IMR-90 (cell line): ENCODE measurements around the gene COL5A3. TPM values are rescaled to one million over a fixed set of nuclear protein-coding genes. Genes with fewer than 3 reads are reported as not detected.

ENCODE experiments used
- ATAC-seq: fragments of 200-7000 bp; cut with Tn5 transposase; 2 replicates; pipeline ENCODE4 v1.9.1; 2020; ENCODE audit warnings: low read depth, mild to moderate bottlenecking, moderate library complexity
- BruUV-seq: library from RNA; stranded (reverse); fragments of 400-500 nt; replicated peaks from 2 replicates; lab custom pipeline; 2021; lab: Mats Ljungman, UMichigan
- CTCF ChIA-PET: fragments of 300-600 bp; formaldehyde crosslinking; extraction: SDS; loops from one replicate; lab custom pipeline; 2021; ENCODE audit warnings: antibody characterized with exemption; lab: Yijun Ruan, JAX
- POLR2A ChIA-PET: fragments of 300-600 bp; sonication (Branson Sonifier 250); formaldehyde crosslinking; loops from one replicate; lab custom pipeline; 2022; ENCODE audit warnings: antibody characterized with exemption; ENCODE audit not compliant: unreplicated experiment; lab: Charles Lee
- DNase-seq: peaks from one replicate; pipeline ENCODE4 v3.0.0; 2013
- H2AFZ ChIP-seq: replicated peaks from 2 replicates; pipeline ENCODE3; 2013; ENCODE audit warnings: low read length, mild to moderate bottlenecking; ENCODE audit not compliant: poor library complexity
- H2AK5ac ChIP-seq: 2 replicates; pipeline ENCODE4 v1.6.1; 2013; ENCODE audit warnings: low read depth, low read length, inconsistent platforms
- H2AK9ac ChIP-seq: replicated peaks from 2 replicates; pipeline ENCODE3; 2013; ENCODE audit warnings: mild to moderate bottlenecking, low read depth, low read length, moderate library complexity; ENCODE audit not compliant: poor library complexity
- H2BK120ac ChIP-seq: 2 replicates; pipeline ENCODE4 v1.6.1; 2013; ENCODE audit warnings: low read depth, low read length, inconsistent platforms
- H2BK15ac ChIP-seq: 3 replicates; pipeline ENCODE4 v1.6.1; 2013; ENCODE audit warnings: low read depth, low read length, inconsistent platforms
- H2BK20ac ChIP-seq: 2 replicates; pipeline ENCODE4 v1.6.1; 2013; ENCODE audit warnings: low read depth, mild to moderate bottlenecking, inconsistent platforms, low read length, moderate library complexity
- H2BK5ac ChIP-seq: 2 replicates; pipeline ENCODE4 v1.6.1; 2013; ENCODE audit warnings: mild to moderate bottlenecking, low read depth, low read length, inconsistent platforms; ENCODE audit not compliant: poor library complexity, severe bottlenecking
- H3K14ac ChIP-seq: replicated peaks from 2 replicates; pipeline ENCODE4 v1.6.1; 2013; ENCODE audit warnings: low read depth, low read length, inconsistent platforms
- H3K18ac ChIP-seq: 2 replicates; pipeline ENCODE4 v1.6.1; 2013; ENCODE audit warnings: low read depth, low read length, control low read depth
- H3K23ac ChIP-seq: 2 replicates; pipeline ENCODE4 v1.6.1; 2013; ENCODE audit warnings: low read depth, low read length, inconsistent platforms
- H3K27ac ChIP-seq: 2 replicates; pipeline ENCODE4 v1.5.1; 2013; ENCODE audit warnings: mild to moderate bottlenecking, control low read depth, low read length; ENCODE audit not compliant: insufficient read depth
- H3K27me3 ChIP-seq: 2 replicates; pipeline ENCODE4 v1.6.1; 2013; ENCODE audit warnings: low read length; ENCODE audit not compliant: control insufficient read depth, insufficient read depth
- H3K36me3 ChIP-seq: 2 replicates; pipeline ENCODE4 v1.6.1; 2013; ENCODE audit warnings: low read length, mixed read lengths; ENCODE audit not compliant: control insufficient read depth, insufficient read depth
- H3K4ac ChIP-seq: 2 replicates; pipeline ENCODE4 v1.6.1; 2013; ENCODE audit warnings: low read depth, low read length, inconsistent platforms
- H3K4me1 ChIP-seq: 2 replicates; pipeline ENCODE4 v1.6.1; 2013; ENCODE audit warnings: low read length, mixed read lengths; ENCODE audit not compliant: control insufficient read depth, insufficient read depth
- H3K4me2 ChIP-seq: 2 replicates; pipeline ENCODE4 v1.6.1; 2013; ENCODE audit warnings: low read depth, mild to moderate bottlenecking, control low read depth, low read length, moderate library complexity
- H3K4me3 ChIP-seq: 2 replicates; pipeline ENCODE4 v1.5.1; 2013; ENCODE audit warnings: low read depth, mild to moderate bottlenecking, control low read depth, low read length, moderate library complexity; ENCODE audit not compliant: insufficient read depth
- H3K56ac ChIP-seq: 2 replicates; pipeline ENCODE4 v1.6.1; 2013; ENCODE audit warnings: low read length, inconsistent platforms; ENCODE audit not compliant: insufficient read depth; ENCODE audit errors: extremely low read depth
- H3K79me1 ChIP-seq, 2 experiments: 2 replicates each; pipeline ENCODE4 v1.6.1; 2013; ENCODE audit warnings: low read length in 2 of 2, inconsistent platforms in 1 of 2, low read depth in 1 of 2
- H3K9ac ChIP-seq: 2 replicates; pipeline ENCODE4 v1.6.1; 2013; ENCODE audit warnings: low read depth, low read length, control low read depth
- H3K9me1 ChIP-seq: 2 replicates; pipeline ENCODE4 v1.6.1; 2013; ENCODE audit warnings: low read length, inconsistent platforms; ENCODE audit not compliant: insufficient read depth
- H3K9me3 ChIP-seq: 2 replicates; pipeline ENCODE4 v1.6.1; 2013; ENCODE audit warnings: low read length; ENCODE audit not compliant: control insufficient read depth, insufficient read depth
- H4K20me1 ChIP-seq: 2 replicates; pipeline ENCODE4 v1.6.1; 2013; ENCODE audit warnings: low read length, inconsistent platforms; ENCODE audit not compliant: insufficient read depth
- H4K5ac ChIP-seq: 2 replicates; pipeline ENCODE4 v1.6.1; 2013; ENCODE audit warnings: mild to moderate bottlenecking, low read depth, low read length, control low read depth
- H4K8ac ChIP-seq, 2 experiments: 2 replicates each; pipeline ENCODE4 v1.6.1; 2013; ENCODE audit warnings: low read depth in 2 of 2, low read length in 2 of 2, control low read depth in 1 of 2, inconsistent platforms in 1 of 2
- H4K91ac ChIP-seq: 2 replicates; pipeline ENCODE4 v1.6.1; 2013; ENCODE audit warnings: low read depth, low read length, inconsistent platforms; ENCODE audit not compliant: insufficient read depth
- CEBPB ChIP-seq: IDR thresholded peaks from 2 replicates; pipeline ENCODE4 v1.6.1; 2012; ENCODE audit warnings: low read depth, low read length, improper control_type of control experiment
- CHD1 ChIP-seq: IDR thresholded peaks from 2 replicates; pipeline ENCODE4 v1.6.1; 2012; ENCODE audit warnings: low read depth, low read length, improper control_type of control experiment
- FOS ChIP-seq: fragments of 150-350 bp; IDR thresholded peaks from 2 replicates; pipeline ENCODE4 v1.6.1; 2016; ENCODE audit warnings: low read depth, low read length
- MAZ ChIP-seq: IDR thresholded peaks from 2 replicates; pipeline ENCODE4 v1.6.1; 2012; ENCODE audit warnings: low read depth, mild to moderate bottlenecking, low read length, improper control_type of control experiment, moderate library complexity, borderline replicate concordance
- MXI1 ChIP-seq: IDR thresholded peaks from 2 replicates; pipeline ENCODE4 v1.6.1; 2012; ENCODE audit warnings: low read depth, mild to moderate bottlenecking, low read length, moderate library complexity, borderline replicate concordance
- NFE2L2 ChIP-seq: fragments of 150-350 bp; IDR thresholded peaks from 2 replicates; pipeline ENCODE4 v1.6.1; 2016; ENCODE audit warnings: low read depth, mild to moderate bottlenecking, low read length
- POLR2A ChIP-seq: IDR thresholded peaks from 2 replicates; pipeline ENCODE4 v1.6.1; 2012; ENCODE audit warnings: mild to moderate bottlenecking, low read depth, low read length
- RAD21 ChIP-seq: IDR thresholded peaks from 2 replicates; pipeline ENCODE4 v1.6.1; 2012; ENCODE audit warnings: low read length, improper control_type of control experiment
- RCOR1 ChIP-seq: IDR thresholded peaks from 2 replicates; pipeline ENCODE4 v1.6.1; 2012; ENCODE audit warnings: mild to moderate bottlenecking, low read length, improper control_type of control experiment; ENCODE audit not compliant: insufficient replicate concordance
- SMC3 ChIP-seq: fragments of 150-350 bp; IDR thresholded peaks from 2 replicates; pipeline ENCODE4 v1.6.1; 2016; ENCODE audit warnings: low read depth, mild to moderate bottlenecking, antibody characterized with exemption, low read length, moderate library complexity
- USF2 ChIP-seq: fragments of 150-350 bp; IDR thresholded peaks from 2 replicates; pipeline ENCODE4 v1.6.1; 2017; ENCODE audit warnings: mild to moderate bottlenecking, antibody characterized with exemption, low read length, low read depth
- WGBS, 2 experiments: methylation state at CpG; one replicate each; pipeline versions ENCODE4 v1.1.5 to v1.1.7; 2013; ENCODE audit warnings: missing lambda C conversion rate in 2 of 2; ENCODE audit not compliant: insufficient read length in 1 of 2; ENCODE audit errors: extremely low coverage in 2 of 2; 5-methylcytosine and 5-hydroxymethylcytosine counted together
- dilution Hi-C: fragments of 300-500 bp; cut with HindIII; formaldehyde crosslinking; loops from one replicate; pipeline ENCODE4 v1.14.3; 2018; ENCODE audit warnings: low sequenced_read_pairs; ENCODE audit not compliant: unreplicated experiment
- in situ Hi-C: fragments of 300-500 bp; cut with MboI; formaldehyde crosslinking; loops from 3 replicates; pipeline ENCODE4 v1.14.3; 2019; ENCODE audit warnings: low sequenced_read_pairs, inconsistent platforms, mixed read lengths
- intact Hi-C: fragments of 100-400 bp; cut with micrococcal nuclease; formaldehyde crosslinking; loops from 2 replicates; pipeline ENCODE4 v1.10.0; 2022
- polyA plus RNA-seq, 3 experiments: library from polyadenylated mRNA; depleted of rRNA; stranded (reverse); fragments of >200 nt; gene quantifications; 2 replicates each; pipeline ENCODE4 v1.2.3, GENCODE V29; 2012; ENCODE audit warnings: low replicate concordance in 1 of 3
- total RNA-seq: library from RNA; depleted of rRNA; stranded (reverse); fragments of >200 nt; gene quantifications from 2 replicates; pipeline ENCODE4 v1.2.3, GENCODE V29; 2012
- TF ChIP-seq, protein P1 (sequence below): conservative IDR thresholded peaks from 2 replicates; pipeline ENCODE4 v1.5.1; 2012; ENCODE audit warnings: mild to moderate bottlenecking, low read depth, low read length, improper control_type of control experiment
- TF ChIP-seq, protein P2 (sequence below): fragments of 150-350 bp; IDR thresholded peaks from 2 replicates; pipeline ENCODE4 v1.6.1; 2016; ENCODE audit warnings: low read depth, mild to moderate bottlenecking, low read length, moderate library complexity, borderline replicate concordance

Gene COL5A3
- total and polyA plus RNA-seq, 2 of the 4 experiments (the other 2 are of a cell fraction), result 0.54 to 1.5 TPM

DNA sequence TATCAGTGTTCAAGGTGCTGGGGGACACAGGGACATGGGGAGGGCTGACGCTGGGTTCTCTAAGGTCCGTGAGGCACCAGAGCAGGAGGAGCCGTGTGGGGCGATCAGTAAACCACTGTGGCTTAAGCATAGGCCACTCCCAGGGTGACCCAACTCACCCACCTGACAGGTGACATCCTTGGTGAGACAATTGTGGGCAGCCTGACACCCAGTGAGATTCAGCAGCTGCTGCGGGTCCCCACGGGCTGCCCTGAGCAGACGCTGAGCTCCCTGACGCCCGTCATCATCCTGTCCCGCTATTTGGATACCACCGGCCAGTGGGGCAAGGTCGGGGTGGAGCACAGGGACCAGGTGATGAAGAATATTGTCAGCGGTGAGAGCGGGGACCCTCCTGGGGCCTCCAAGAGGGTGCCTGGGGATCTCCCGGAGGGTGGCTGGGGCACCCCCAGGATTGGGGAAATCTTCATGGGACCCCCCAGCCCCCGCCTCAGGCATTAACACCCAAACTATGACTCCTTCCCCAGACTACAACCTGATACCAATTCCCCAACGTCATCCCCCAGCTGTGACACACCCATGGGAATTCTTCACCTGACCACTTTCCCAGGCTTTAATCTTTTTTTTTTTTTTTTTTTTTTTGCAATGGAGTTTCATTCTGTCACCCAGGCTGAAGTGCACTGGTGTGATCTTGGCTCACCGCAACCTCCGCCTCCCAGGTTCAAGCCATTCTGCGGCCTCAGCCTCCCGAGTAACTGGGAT lies 42.5 kb upstream of the COL5A3 start:
- no peaks in the 10 kb centered on the region for H4K20me1 ChIP-seq
- in situ Hi-C loops (loop anchor here (25.0 kb wide), 1 partner anchor 915 kb away; the partner anchor contains the start of genes OR7G3 and ZNF317), dilution Hi-C loops (no loop called here), intact Hi-C loops (no loop called here)
- no peak for DNase-seq
- no peak overlapping the region for H4K91ac ChIP-seq
- H3K4ac ChIP-seq, result no peak overlapping the region
- H3K4me1 ChIP-seq, result no peaks in the 10 kb centered on the region
- no peak overlapping the region for H2BK120ac ChIP-seq
- H3K18ac ChIP-seq, result no peak overlapping the region
- no peak overlapping the region for H4K5ac ChIP-seq
- CTCF ChIA-PET, result no interaction called here
- H3K36me3 ChIP-seq, result no peaks in the 10 kb centered on the region
- H2BK5ac ChIP-seq, result no peak overlapping the region
- no TSS peak for BruUV-seq
- no peak for ATAC-seq
- H3K23ac ChIP-seq, result no peak overlapping the region
- no peak overlapping the region for H3K4me2 ChIP-seq
- no peak overlapping the region for H3K9ac ChIP-seq
- peaks cover 12% of the 10 kb centered on the region for H3K27me3 ChIP-seq
- H3K14ac ChIP-seq, result no peak overlapping the region
- POLR2A ChIA-PET, result no interaction called here
- no peak overlapping the region for H3K56ac ChIP-seq
- TF ChIP-seq RAD21 (no peak), CEBPB (no peak), MAZ (no peak), POLR2A (no peak), FOS (no peak), RCOR1 (no peak), CHD1 (no peak), SMC3 (no peak), MXI1 (no peak), NFE2L2 (no peak), USF2 (no peak)
- TF ChIP-seq, protein P1, sequence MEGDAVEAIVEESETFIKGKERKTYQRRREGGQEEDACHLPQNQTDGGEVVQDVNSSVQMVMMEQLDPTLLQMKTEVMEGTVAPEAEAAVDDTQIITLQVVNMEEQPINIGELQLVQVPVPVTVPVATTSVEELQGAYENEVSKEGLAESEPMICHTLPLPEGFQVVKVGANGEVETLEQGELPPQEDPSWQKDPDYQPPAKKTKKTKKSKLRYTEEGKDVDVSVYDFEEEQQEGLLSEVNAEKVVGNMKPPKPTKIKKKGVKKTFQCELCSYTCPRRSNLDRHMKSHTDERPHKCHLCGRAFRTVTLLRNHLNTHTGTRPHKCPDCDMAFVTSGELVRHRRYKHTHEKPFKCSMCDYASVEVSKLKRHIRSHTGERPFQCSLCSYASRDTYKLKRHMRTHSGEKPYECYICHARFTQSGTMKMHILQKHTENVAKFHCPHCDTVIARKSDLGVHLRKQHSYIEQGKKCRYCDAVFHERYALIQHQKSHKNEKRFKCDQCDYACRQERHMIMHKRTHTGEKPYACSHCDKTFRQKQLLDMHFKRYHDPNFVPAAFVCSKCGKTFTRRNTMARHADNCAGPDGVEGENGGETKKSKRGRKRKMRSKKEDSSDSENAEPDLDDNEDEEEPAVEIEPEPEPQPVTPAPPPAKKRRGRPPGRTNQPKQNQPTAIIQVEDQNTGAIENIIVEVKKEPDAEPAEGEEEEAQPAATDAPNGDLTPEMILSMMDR, result no peak
- TF ChIP-seq, protein P2, sequence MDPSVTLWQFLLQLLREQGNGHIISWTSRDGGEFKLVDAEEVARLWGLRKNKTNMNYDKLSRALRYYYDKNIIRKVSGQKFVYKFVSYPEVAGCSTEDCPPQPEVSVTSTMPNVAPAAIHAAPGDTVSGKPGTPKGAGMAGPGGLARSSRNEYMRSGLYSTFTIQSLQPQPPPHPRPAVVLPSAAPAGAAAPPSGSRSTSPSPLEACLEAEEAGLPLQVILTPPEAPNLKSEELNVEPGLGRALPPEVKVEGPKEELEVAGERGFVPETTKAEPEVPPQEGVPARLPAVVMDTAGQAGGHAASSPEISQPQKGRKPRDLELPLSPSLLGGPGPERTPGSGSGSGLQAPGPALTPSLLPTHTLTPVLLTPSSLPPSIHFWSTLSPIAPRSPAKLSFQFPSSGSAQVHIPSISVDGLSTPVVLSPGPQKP, result no peak
- H4K8ac ChIP-seq, result no peak overlapping the region
- H2AFZ ChIP-seq, result no peak overlapping the region
- no peak overlapping the region for H3K27ac ChIP-seq
- H3K79me1 ChIP-seq, result no peaks in the 10 kb centered on the region
- 43% methylated on average over 5 of the region's 21 CpGs; no CpG with 5 or more reads in 1 of the 2 experiments for WGBS, 2 experiments
- H2AK9ac ChIP-seq, result no peak overlapping the region
- no peaks in the 10 kb centered on the region for H3K9me1 ChIP-seq
- H3K9me3 ChIP-seq, result no peaks in the 10 kb centered on the region
- H2BK20ac ChIP-seq, result no peak overlapping the region
- no peak overlapping the region for H2BK15ac ChIP-seq
- H2AK5ac ChIP-seq, result no peak overlapping the region
- no peak overlapping the region for H3K4me3 ChIP-seq
